Naive B cell (primary cell): ENCODE measurements around the gene APRT. TPM values are rescaled to one million over a fixed set of nuclear protein-coding genes. Genes with fewer than 3 reads are reported as not detected.

Experiments
- ATAC-seq, 2 donors: fragments of 150-1000 bp; cut with Tn5 transposase; 2 replicates each; pipeline ENCODE4 v1.10.0; 2021; ENCODE audit warnings: low read depth in 2 of 2, mild to moderate bottlenecking in 2 of 2, moderate library complexity in 2 of 2
- DNase-seq: peaks from one replicate; pipeline ENCODE4 v3.0.0; 2022
- H3K27ac Mint-ChIP-seq, 6 donors: one replicate each; pipeline ENCODE4 v1.8.0; 2020 to 2022; ENCODE audit warnings: mild to moderate bottlenecking in 6 of 6, mixed read lengths in 6 of 6, moderate library complexity in 5 of 6, inconsistent platforms in 2 of 6
- H3K27me3 Mint-ChIP-seq, 3 donors: one replicate each; pipeline ENCODE4 v1.8.0; 2021 to 2022; ENCODE audit warnings: mixed read lengths in 3 of 3, mild to moderate bottlenecking in 1 of 3
- H3K36me3 Mint-ChIP-seq, 2 donors: one replicate each; pipeline ENCODE4 v1.8.0; 2020 to 2022; ENCODE audit warnings: mixed read lengths in 2 of 2, inconsistent platforms in 1 of 2, mild to moderate bottlenecking in 1 of 2
- H3K4me1 Mint-ChIP-seq, 3 donors: one replicate each; pipeline ENCODE4 v1.8.0; 2020 to 2022; ENCODE audit warnings: mixed read lengths in 3 of 3, inconsistent platforms in 1 of 3, mild to moderate bottlenecking in 1 of 3, moderate library complexity in 1 of 3
- H3K4me3 Mint-ChIP-seq, 8 donors: one replicate each; pipeline ENCODE4 v1.8.0; 2020 to 2022; ENCODE audit warnings: mild to moderate bottlenecking in 8 of 8, mixed read lengths in 8 of 8, moderate library complexity in 8 of 8, inconsistent platforms in 2 of 8
- H3K9me3 Mint-ChIP-seq, 7 donors: one replicate each; pipeline ENCODE4 v1.8.0; 2020 to 2022; ENCODE audit warnings: mixed read lengths in 7 of 7, mild to moderate bottlenecking in 5 of 7, inconsistent platforms in 2 of 7, moderate library complexity in 1 of 7
- polyA plus RNA-seq, 6 donors: library from polyadenylated mRNA; unstranded; fragments of 300-500 nt; fragmentation: Illumina TruSeq; gene quantifications; one replicate each; pipeline ENCODE4 v1.2.3, GENCODE V29; 2021; ENCODE audit warnings: low read depth in 6 of 6

The APRT gene
- polyA plus RNA-seq, 6 donors from 2014 or later: 330 to 484 (median 384) TPM

- peaks cover 38 to 42% (median 42%) of the 10 kb centered on the region in 3 donors for H3K4me1 Mint-ChIP-seq
- peak overlapping the region; percentile 30 to 83 (median 66) for H3K4me3 Mint-ChIP-seq
- ATAC-seq (peak; percentile 64 to 75), DNase-seq (peak; percentile 54)
- peak overlapping the region in 5 of 6 donors; percentile 27 to 92 (median 76) for H3K27ac Mint-ChIP-seq
- no peaks in the 10 kb centered on the region for H3K9me3 Mint-ChIP-seq
- peaks cover 0 to 4% (median 0%) of the 10 kb centered on the region in 3 donors for H3K27me3 Mint-ChIP-seq
- H3K36me3 Mint-ChIP-seq: no peaks in the 10 kb centered on the region
Measured at GRCh38 chr16:88770461-88771293, 41.1 kb downstream of the APRT start.

GRCh38 chr16:88769617-88770460, 41.9 kb downstream of the APRT start:
- DNase-seq (no peak), ATAC-seq (peak; percentile 63 to 67)
- Mint-ChIP-seq H3K27me3 (peaks cover 0 to 4% (median 0%) of the 10 kb centered on the region in 3 donors), H3K27ac (peak overlapping the region in 4 of 6 donors; percentile 14 to 59 (median 36)), H3K36me3 (no peaks in the 10 kb centered on the region), H3K9me3 (no peaks in the 10 kb centered on the region), H3K4me3 (peak overlapping the region; percentile 9 to 74 (median 49)), H3K4me1 (peaks cover 42% of the 10 kb centered on the region in 3 donors)

- H3K4me1 Mint-ChIP-seq: peaks cover 43 to 50% (median 46%) of the 10 kb centered on the region in 3 donors
- no peaks in the 10 kb centered on the region for H3K36me3 Mint-ChIP-seq
- no peaks in the 10 kb centered on the region for H3K9me3 Mint-ChIP-seq
- H3K4me3 Mint-ChIP-seq: peak overlapping the region in 2 of 8 donors; percentile 2 to 52
- DNase-seq (no peak), ATAC-seq (no peak)
- no peak overlapping the region for H3K27ac Mint-ChIP-seq
- peaks cover 0 to 4% (median 0%) of the 10 kb centered on the region in 3 donors for H3K27me3 Mint-ChIP-seq
Measured at GRCh38 chr16:88768071-88768783, 43.5 kb downstream of the APRT start.

- Mint-ChIP-seq H3K27ac (peak overlapping the region in 3 of 6 donors; percentile 70 to 91 (median 84)), H3K27me3 (no peaks in the 10 kb centered on the region), H3K4me1 (peaks cover 44 to 52% (median 45%) of the 10 kb centered on the region in 3 donors), H3K36me3 (no peaks in the 10 kb centered on the region), H3K4me3 (peak overlapping the region in 5 of 8 donors; percentile 11 to 64 (median 52)), H3K9me3 (no peaks in the 10 kb centered on the region)
- DNase-seq: no peak
- no peak for ATAC-seq
Measured at GRCh38 chr16:88767546-88768070, 44.1 kb downstream of the APRT start.

- Mint-ChIP-seq H3K4me1 (peaks cover 44 to 52% (median 45%) of the 10 kb centered on the region in 3 donors), H3K9me3 (no peaks in the 10 kb centered on the region), H3K27ac (peak overlapping the region; percentile 44 to 84 (median 74)), H3K4me3 (peak overlapping the region in 5 of 8 donors; percentile 31 to 64 (median 52)), H3K36me3 (no peaks in the 10 kb centered on the region), H3K27me3 (no peaks in the 10 kb centered on the region)
- DNase-seq (no peak), ATAC-seq (no peak)
Measured at GRCh38 chr16:88766975-88767374, 44.8 kb downstream of the APRT start.

GRCh38 chr16:88764913-88765349, 46.8 kb downstream of the APRT start:
- Mint-ChIP-seq H3K27me3 (no peaks in the 10 kb centered on the region), H3K27ac (peak overlapping the region in 1 of 6 donors; percentile 15), H3K4me1 (peaks cover 33 to 37% (median 35%) of the 10 kb centered on the region in 3 donors), H3K36me3 (no peaks in the 10 kb centered on the region), H3K9me3 (no peaks in the 10 kb centered on the region), H3K4me3 (no peak overlapping the region)
- DNase-seq (no peak), ATAC-seq (no peak)

GRCh38 chr16:88764080-88764479, 47.6 kb downstream of the APRT start:
- Mint-ChIP-seq H3K9me3 (no peaks in the 10 kb centered on the region), H3K36me3 (no peaks in the 10 kb centered on the region), H3K27me3 (no peaks in the 10 kb centered on the region), H3K4me3 (no peak overlapping the region), H3K4me1 (peaks cover 27 to 29% (median 29%) of the 10 kb centered on the region in 3 donors), H3K27ac (no peak overlapping the region)
- no peak for DNase-seq
- no peak for ATAC-seq

- no peak overlapping the region for H3K4me3 Mint-ChIP-seq
- ATAC-seq (no peak), DNase-seq (no peak)
- peak overlapping the region in 2 of 6 donors; percentile 29 to 47 for H3K27ac Mint-ChIP-seq
- H3K36me3 Mint-ChIP-seq: peaks cover 0 to 5% of the 10 kb centered on the region in 2 donors
- no peaks in the 10 kb centered on the region for H3K27me3 Mint-ChIP-seq
- H3K9me3 Mint-ChIP-seq: peaks cover 0 to 1% (median 0%) of the 10 kb centered on the region in 7 donors
- H3K4me1 Mint-ChIP-seq: peaks cover 25 to 32% (median 28%) of the 10 kb centered on the region in 3 donors
Measured at GRCh38 chr16:88763502-88764053, 48.1 kb downstream of the APRT start.

- Mint-ChIP-seq H3K27ac (no peak overlapping the region), H3K27me3 (no peaks in the 10 kb centered on the region), H3K36me3 (peaks cover 0 to 5% of the 10 kb centered on the region in 2 donors), H3K4me3 (no peak overlapping the region), H3K9me3 (peaks cover 0 to 1% (median 0%) of the 10 kb centered on the region in 7 donors), H3K4me1 (peaks cover 28 to 34% (median 31%) of the 10 kb centered on the region in 3 donors)
- ATAC-seq (no peak), DNase-seq (no peak)
Measured at GRCh38 chr16:88762941-88763340, 48.8 kb downstream of the APRT start.

- H3K27me3 Mint-ChIP-seq: no peaks in the 10 kb centered on the region
- peaks cover 0 to 5% of the 10 kb centered on the region in 2 donors for H3K36me3 Mint-ChIP-seq
- DNase-seq: no peak
- peaks cover 27 to 29% (median 27%) of the 10 kb centered on the region in 3 donors for H3K4me1 Mint-ChIP-seq
- H3K27ac Mint-ChIP-seq: no peak overlapping the region
- peaks cover 0 to 1% (median 0%) of the 10 kb centered on the region in 7 donors for H3K9me3 Mint-ChIP-seq
- H3K4me3 Mint-ChIP-seq: no peak overlapping the region
- ATAC-seq: no peak
Measured at GRCh38 chr16:88762258-88762870, 49.4 kb downstream of the APRT start.

- ATAC-seq: no peak
- no peak for DNase-seq
- Mint-ChIP-seq H3K4me1 (peaks cover 22 to 28% (median 27%) of the 10 kb centered on the region in 3 donors), H3K27me3 (no peaks in the 10 kb centered on the region), H3K4me3 (no peak overlapping the region), H3K27ac (no peak overlapping the region), H3K9me3 (peaks cover 0 to 1% (median 0%) of the 10 kb centered on the region in 7 donors), H3K36me3 (peaks cover 0 to 5% of the 10 kb centered on the region in 2 donors)
Measured at GRCh38 chr16:88761830-88762229, 49.9 kb downstream of the APRT start.

- ATAC-seq (no peak), DNase-seq (no peak)
- Mint-ChIP-seq H3K27ac (no peak overlapping the region), H3K9me3 (peaks cover 0 to 1% (median 0%) of the 10 kb centered on the region in 7 donors), H3K27me3 (no peaks in the 10 kb centered on the region), H3K4me3 (no peak overlapping the region), H3K4me1 (peaks cover 18 to 22% (median 22%) of the 10 kb centered on the region in 3 donors), H3K36me3 (peaks cover 0 to 5% of the 10 kb centered on the region in 2 donors)
Measured at GRCh38 chr16:88761143-88761534, 50.6 kb downstream of the APRT start.
